KOPT-K1 (cell line): ENCODE data around the gene FBXL17.
A peak's percentile ranks its signal among the peaks of the same experiment; 100 is the strongest.
"Not testable (repeated sequence)": the region's sequence is repeated elsewhere in the genome, so short reads cannot be mapped to it uniquely, and the experiment has no call there.

Source experiments
- H3K27ac ChIP-seq: fragments of 200-600 bp; sonication (generic); 2 replicates; pipeline ENCODE4 v1.5.1; 2016; ENCODE audit warnings: antibody characterized with exemption, mild to moderate bottlenecking, low read depth, low read length; ENCODE audit not compliant: poor library complexity, severe bottlenecking
- H3K36me3 ChIP-seq: fragments of 200-600 bp; sonication (generic); 2 replicates; pipeline ENCODE4 v1.5.1; 2017; ENCODE audit warnings: antibody characterized with exemption, mild to moderate bottlenecking, low read length, moderate library complexity; ENCODE audit not compliant: insufficient read depth
- H3K9me3 ChIP-seq: fragments of 200-600 bp; sonication (generic); 2 replicates; pipeline ENCODE4 v1.5.1; 2017; ENCODE audit warnings: antibody characterized with exemption, low read length, mild to moderate bottlenecking; ENCODE audit not compliant: insufficient read depth, poor library complexity, severe bottlenecking

The FBXL17 gene

DNA sequence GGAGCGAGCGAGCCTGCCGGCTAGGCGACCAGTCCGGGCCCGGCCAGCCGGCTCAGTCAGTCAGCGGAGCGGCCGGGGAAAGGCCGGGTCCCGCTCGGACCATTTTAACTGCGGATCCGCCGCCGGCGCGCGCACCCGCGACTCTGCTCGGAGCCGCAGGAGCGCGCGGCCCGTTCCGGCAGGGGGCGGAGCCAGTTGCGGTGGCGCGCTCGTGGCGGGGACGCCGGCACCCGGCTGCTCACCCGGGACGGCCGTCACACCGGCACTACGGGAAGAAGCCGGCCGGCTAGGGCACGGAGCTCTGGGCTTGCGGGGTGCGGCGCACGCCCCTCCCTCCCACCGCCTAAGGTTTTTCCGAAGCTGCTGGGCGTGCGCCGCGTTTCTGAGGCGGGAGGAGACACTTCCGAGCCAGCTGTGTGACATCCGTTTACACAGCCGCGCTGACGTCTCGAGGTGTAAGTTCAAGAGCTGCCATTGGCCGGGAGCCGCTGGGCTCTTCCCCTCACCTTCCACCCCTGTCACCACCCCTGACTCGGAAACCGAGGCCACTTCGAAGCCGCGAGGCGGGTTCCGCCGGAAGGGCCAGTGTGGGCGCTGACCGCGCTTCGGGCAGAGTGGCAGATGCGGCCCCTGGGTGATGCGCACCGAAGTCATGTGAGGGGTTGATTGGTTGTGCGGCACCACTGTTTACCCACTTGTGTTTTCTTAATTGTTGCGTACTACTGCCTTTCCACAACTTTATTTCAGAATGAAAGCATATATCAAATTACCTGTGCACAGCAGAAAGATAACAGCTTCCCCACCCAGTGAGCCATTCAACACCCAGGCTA is at the start of gene FBXL17:
FBXL17 (minus strand) TSS at position 145 of the 830 bp plus-strand sequence.
- Histone ChIP-seq H3K9me3 (peaks cover 4% of the 10 kb centered on the region), H3K36me3 (no peaks in the 10 kb centered on the region), H3K27ac (peak within 1 kb of the TSS; percentile 94)

DNA sequence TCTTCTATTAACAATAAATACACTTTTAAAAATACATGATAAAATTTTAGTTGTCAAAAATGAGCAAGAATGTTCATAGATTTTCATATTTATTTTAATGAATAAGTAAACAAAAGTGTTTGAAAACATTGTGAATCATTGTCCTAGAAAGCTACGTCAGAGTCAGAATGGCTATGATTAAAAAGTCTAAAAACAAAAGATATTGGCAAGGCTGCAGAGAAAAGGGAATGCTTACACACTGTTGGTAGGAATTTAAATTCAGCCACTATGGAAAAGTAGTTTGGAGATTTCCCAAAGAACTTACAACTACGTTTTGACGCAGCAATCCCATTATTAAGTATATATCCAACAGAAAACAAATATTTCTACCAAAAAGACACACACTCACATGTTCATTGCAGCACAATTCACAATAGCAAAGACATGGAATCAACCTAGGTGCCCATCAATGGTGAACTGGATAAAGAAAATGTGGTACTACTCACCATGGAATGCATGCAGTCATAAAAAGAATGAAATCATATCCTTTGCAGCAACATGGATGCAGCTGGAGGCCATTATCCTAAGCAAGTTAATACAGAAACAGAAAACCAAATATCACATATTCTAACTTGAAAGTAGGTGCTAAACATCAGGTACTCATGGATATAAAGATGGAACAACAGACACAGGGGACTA is 49.2 kb upstream of the FBXL17 start:
- Histone ChIP-seq H3K27ac (no peak overlapping the region), H3K9me3 (no peaks in the 10 kb centered on the region), H3K36me3 (no peaks in the 10 kb centered on the region)

DNA sequence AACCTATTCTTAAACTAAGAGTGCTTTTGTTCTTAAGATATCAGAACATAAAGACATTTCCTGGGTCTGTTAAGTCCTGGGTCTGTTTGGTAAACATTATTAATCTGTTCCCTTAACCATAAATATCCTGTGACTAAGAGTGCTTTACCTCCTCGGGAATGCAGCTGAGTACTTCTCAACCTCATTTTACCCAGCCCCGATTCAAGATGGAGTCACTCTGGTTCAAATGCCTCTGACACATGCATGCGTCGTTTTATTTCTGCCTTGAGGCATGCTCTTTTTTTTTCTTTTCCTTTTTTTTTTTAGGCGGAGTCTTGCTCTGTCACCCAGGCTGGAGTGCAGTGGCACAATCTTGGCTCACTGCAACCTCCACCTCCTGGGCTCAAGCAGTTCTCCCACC is 39.8 kb upstream of the FBXL17 start:
- Histone ChIP-seq H3K27ac (no peak overlapping the region), H3K36me3 (no peaks in the 10 kb centered on the region), H3K9me3 (peaks cover 11% of the 10 kb centered on the region)

DNA sequence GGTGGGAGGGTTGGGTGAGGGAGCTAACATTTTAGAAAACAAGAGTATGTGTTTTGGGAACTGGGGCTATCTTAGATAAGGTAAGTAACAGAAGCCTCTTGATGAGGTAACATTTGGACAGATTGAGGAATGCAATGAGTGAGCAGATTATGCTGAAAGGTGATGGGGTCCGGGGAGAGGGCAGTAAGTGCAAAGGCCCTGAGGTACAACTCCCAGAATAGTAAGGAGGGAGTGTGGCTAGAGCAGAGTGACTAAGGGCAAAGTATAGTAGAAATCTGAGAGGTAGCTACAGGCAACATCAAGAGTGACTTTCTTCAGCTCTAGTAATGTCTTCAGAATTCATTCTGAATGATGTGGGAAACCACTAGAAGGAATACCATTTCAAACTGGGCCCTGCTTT is 38.9 kb upstream of the FBXL17 start:
- Histone ChIP-seq H3K27ac (no peak overlapping the region), H3K36me3 (no peaks in the 10 kb centered on the region), H3K9me3 (peaks cover 11% of the 10 kb centered on the region)

DNA sequence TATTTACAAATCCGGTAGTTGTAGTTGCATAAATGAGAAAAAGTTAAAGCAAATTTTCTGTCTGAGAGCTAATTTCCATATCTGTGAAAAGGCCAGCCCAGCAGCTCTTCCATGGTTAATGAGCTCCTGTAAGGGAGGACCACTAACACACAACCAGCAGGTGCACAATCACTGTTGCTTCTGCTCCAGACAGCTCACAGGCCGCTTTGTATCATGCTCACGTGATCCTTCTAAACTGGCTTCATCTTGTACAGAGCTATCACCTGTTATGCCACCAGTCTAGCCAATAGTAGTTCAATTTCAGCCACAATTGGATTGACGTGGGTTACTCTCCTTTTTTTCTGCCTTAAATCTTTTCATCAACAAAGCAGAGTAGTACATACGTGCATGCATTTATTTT is 38.3 kb upstream of the FBXL17 start:
- Histone ChIP-seq H3K9me3 (peaks cover 11% of the 10 kb centered on the region), H3K36me3 (no peaks in the 10 kb centered on the region), H3K27ac (no peak overlapping the region)

DNA sequence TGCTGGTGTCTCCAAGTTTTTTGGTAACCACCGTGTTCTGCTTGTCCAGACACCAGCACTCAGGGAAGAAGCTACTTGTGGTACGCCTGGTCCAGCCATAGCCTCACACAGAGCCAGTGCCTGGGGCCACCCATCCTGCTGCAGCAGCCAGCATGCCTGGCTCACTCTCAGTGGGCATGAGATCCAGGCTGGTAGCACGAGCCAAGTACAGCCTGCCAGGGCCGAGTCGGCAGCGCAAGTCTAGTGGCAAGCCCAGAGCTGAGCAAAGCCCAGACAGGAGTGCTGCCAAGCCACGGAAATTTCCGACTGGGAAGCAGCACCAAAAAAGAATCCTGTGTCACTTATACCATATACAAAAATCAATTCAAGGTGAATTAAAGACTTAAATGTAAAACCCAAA is 36.3 kb upstream of the FBXL17 start:
- Histone ChIP-seq H3K27ac (no peak overlapping the region), H3K36me3 (no peaks in the 10 kb centered on the region), H3K9me3 (peaks cover 8% of the 10 kb centered on the region)

DNA sequence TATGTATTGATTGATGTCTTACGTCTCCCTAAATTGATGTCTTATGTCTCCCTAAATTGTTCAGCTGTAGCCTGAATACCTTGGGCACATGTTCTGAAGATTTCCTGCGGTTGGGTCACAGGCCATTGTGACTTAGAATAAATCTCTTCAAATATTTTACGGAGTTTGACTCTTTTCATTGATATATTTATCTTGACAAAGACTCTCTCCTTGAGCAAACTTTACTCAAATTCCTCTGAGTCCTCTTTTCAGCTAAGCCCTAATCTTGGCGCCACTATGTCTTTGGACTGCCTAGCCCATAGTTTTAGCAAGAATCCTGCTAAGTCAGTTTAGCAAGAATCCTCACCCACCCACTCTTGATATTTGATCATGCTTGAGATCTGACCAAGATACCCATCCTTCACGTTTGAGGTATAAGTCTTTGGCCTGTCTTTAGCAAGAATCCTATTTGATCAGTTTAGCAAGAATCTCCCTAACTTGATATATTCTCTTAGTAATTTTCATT is 35.3 kb upstream of the FBXL17 start:
- Histone ChIP-seq H3K27ac (no peak overlapping the region), H3K9me3 (peaks cover 8% of the 10 kb centered on the region), H3K36me3 (no peaks in the 10 kb centered on the region)

DNA sequence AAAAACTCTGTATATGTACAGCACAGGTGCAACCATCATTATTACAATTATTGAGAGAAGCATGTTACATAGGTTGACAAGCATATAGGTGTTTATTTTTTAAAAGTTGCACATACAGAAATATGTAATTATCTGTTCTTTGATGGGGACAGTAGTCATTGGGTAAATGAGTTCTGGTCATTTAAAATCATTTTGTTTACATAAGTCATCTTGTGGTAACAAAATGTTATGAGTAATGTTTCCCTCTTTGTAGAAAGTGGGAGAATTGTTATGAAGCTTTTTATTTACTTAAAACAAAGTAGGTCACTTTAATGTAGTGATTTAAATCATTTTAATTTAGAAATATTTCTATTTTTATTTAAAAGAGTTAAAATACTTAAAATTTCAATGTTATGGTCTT is 33.8 kb upstream of the FBXL17 start:
- Histone ChIP-seq H3K27ac (no peak overlapping the region), H3K36me3 (no peaks in the 10 kb centered on the region), H3K9me3 (peaks cover 8% of the 10 kb centered on the region)

DNA sequence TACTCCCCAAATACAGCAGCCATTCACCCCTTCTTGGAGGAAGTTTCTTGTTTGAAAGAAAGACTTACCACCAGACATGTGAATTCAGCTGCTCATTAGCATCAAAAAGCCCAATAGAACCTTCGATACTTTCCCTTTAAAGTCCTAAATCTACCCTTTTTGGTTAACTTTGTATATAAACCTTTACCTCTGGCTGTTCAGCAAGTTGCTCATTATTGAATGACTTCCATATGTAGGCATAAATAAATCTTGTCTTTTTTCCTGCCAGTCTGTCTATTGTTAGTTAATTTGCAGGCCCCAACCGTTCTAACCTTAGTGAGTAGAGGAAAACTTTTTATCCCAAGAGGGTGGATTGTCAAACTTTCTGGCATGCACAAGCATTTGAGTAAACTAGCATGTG is 27.9 kb upstream of the FBXL17 start:
- no peaks in the 10 kb centered on the region for H3K9me3 ChIP-seq
- H3K36me3 ChIP-seq, result no peaks in the 10 kb centered on the region
- H3K27ac ChIP-seq, result no peak overlapping the region

DNA sequence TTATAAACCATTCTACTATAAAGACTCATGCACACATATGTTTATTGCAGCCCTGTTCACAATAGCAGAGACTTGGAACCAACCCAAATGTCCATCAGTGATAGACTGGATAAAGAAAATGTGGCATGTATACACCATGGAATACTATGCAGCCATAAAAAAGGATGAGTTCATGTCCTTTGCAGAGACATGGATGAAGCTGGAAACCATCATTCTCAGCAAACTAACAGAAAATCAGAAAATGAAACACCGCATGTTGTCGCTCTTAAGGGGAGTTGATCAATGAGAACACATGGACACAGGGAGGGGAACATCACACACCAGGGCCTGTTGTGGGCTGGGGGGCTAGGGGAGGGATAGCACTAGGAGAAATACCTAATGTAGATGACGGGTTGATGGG is 23.3 kb upstream of the FBXL17 start:
- not testable (repeated sequence) for H3K27ac ChIP-seq, H3K36me3 ChIP-seq, H3K9me3 ChIP-seq

DNA sequence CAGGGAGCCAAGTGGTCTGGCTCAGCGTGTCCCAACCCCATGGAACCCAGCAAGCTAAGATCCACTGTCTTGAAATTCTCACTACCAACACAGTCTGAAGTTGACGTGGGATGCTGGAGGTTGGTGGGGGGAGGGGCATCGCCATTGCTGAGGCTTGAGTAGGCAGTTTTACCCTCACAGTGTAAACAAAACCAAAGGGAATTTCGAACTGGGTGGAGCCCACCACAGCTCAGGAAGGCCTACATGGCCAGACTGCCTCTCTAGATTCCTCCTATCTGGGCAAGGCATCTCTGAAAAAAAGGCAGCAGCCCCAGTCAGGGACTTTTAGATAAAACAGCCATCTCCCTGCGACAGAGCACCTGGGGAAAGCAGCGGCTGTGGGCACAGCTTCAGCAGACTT is 17.1 kb upstream of the FBXL17 start:
- no peaks in the 10 kb centered on the region for H3K9me3 ChIP-seq
- no peak overlapping the region for H3K27ac ChIP-seq
- no peaks in the 10 kb centered on the region for H3K36me3 ChIP-seq

DNA sequence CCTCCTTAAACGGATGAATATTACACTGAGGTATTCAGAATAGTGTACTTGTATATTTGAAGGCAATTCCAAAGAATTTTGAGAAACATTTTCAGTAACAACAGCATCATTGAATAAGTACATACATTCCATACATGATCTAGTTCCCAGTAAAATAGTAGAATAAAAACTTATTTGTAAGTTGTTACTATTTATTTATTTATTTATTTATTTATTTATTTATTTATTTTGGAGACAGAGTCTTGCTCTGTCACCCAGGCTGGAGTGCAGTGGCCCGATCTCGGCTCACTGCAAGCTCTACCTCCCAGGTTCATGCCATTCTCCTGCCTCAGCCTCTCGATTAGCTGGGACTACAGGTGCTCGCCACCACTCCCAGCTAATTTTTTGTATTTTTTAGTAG is 14.9 kb upstream of the FBXL17 start:
- not testable (repeated sequence) for H3K36me3 ChIP-seq, H3K27ac ChIP-seq

DNA sequence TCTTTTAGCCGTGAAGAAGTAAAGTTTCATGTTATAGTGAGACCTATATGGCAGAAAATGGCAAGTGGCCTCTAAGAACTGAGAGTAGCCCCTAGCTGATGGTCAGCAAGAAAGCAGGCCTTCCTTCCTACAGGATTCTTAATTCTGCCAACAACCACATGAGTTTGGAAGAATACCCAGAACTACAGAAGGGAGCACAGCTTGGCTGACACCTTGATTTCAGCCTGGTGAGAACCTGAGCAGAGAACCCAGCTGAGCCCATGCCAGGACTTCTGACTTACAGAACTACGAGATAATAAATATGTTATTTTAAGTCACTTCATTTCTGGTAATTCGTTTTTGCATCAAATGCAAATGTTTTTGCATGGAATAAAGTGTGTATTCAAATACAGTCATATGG is 5.9 kb upstream of the FBXL17 start:
- no peak overlapping the region for H3K27ac ChIP-seq
- H3K9me3 ChIP-seq, result no peaks in the 10 kb centered on the region
- no peaks in the 10 kb centered on the region for H3K36me3 ChIP-seq

More for the DNA sequence above, 14.9 kb upstream of the FBXL17 start:
- H3K9me3 ChIP-seq, result not testable (repeated sequence)

DNA sequence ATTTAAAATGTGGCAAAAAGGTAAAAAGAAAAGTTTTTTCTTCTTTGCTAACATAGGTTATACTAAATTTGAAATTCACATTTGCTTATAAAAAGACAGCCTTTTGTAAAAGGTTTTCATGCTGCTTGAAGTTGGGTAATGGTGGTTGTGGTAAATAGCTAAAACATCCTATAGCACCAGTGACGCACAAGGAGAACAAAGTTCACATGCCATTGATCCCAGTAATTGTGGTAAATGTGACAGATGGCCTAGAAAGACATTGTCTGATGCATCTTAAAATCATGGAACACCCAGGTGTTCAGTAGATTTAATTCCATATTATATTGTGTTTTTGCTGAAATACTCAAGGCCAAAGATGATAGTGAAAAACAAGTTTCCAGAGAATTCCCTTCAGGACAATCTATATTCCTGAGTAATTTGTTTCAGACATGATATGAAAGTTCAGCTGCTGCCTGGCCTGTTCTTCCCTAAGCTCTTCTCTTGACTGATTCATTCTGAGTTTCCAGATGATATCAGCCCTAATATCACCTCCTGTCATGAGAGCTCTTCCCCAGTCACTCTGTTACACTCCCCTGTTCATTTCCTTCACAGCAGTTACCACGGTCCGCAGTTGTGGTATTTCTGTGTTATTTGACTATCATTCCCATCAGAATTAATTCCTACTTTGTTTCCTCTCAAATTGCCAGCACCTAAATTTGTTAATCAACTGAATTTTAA is 4.6 kb upstream of the FBXL17 start:
- no peaks in the 10 kb centered on the region for H3K9me3 ChIP-seq
- H3K36me3 ChIP-seq, result no peaks in the 10 kb centered on the region
- no peak overlapping the region for H3K27ac ChIP-seq

DNA sequence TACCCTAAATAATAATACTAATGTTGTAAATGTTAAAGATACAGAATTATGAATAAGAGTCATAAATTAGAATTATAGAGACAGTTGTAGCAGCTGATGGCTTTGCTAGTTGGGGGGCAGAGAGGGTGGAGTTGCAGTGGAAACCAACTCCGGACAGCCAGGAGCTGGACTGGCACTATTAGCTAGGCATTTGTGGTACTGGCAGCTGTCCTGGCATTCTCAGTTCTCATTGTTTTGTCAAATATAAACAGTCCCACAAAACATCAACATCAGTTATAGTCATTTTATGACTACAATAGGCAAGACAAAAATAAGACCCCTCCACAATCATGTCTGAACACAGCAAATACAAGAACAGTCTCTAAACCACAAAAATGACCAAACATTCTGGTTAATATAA is 2.8 kb upstream of the FBXL17 start:
- H3K36me3 ChIP-seq, result no peaks in the 10 kb centered on the region
- no peaks in the 10 kb centered on the region for H3K9me3 ChIP-seq
- no peak overlapping the region for H3K27ac ChIP-seq
